ENCODE measurements around the gene ARHGAP19. TPM values are rescaled to one million over a fixed set of nuclear protein-coding genes. Genes with fewer than 3 reads are reported as not detected.

ARHGAP19 gene
- total RNA-seq, 3 donors from 2014 or later: 5.9 to 10.7 (median 8.8) TPM

DNA sequence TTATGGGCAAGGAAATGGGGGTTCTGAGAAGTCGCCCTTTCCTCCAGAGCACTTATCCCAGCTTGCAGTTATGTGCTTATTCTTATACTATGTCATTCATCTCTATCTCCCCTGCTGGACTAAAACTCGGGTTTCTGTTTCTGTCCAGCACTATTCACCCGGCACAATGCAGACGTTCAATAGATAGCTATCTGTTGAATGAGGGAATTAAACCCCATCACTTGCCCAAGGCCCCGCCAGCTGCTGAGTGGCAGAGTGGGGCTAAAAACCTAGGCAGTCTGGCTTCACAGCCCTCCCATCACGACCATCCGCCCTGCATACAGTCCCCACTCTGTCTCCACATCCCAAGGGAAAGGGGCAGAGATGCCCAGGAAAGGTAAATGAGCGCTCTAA is 112.1 kb downstream of the ARHGAP19 start:
- TF ChIP-seq, protein P1, sequence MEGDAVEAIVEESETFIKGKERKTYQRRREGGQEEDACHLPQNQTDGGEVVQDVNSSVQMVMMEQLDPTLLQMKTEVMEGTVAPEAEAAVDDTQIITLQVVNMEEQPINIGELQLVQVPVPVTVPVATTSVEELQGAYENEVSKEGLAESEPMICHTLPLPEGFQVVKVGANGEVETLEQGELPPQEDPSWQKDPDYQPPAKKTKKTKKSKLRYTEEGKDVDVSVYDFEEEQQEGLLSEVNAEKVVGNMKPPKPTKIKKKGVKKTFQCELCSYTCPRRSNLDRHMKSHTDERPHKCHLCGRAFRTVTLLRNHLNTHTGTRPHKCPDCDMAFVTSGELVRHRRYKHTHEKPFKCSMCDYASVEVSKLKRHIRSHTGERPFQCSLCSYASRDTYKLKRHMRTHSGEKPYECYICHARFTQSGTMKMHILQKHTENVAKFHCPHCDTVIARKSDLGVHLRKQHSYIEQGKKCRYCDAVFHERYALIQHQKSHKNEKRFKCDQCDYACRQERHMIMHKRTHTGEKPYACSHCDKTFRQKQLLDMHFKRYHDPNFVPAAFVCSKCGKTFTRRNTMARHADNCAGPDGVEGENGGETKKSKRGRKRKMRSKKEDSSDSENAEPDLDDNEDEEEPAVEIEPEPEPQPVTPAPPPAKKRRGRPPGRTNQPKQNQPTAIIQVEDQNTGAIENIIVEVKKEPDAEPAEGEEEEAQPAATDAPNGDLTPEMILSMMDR (IDR thresholded peaks at IDR 0.05): no peak
- Histone ChIP-seq H3K4me3 (no peak overlapping the region), H3K9me3 (no peaks in the 10 kb centered on the region), H3K36me3 (ENCODE audit: low read depth) (no peaks in the 10 kb centered on the region), H3K4me1 (ENCODE audit: low read depth) (peaks cover under 1% of the 10 kb centered on the region)
- DNase-seq (no peak), ATAC-seq (no peak)
- intact Hi-C loops (cut with DNase I, micrococcal nuclease): no loop called here

DNA sequence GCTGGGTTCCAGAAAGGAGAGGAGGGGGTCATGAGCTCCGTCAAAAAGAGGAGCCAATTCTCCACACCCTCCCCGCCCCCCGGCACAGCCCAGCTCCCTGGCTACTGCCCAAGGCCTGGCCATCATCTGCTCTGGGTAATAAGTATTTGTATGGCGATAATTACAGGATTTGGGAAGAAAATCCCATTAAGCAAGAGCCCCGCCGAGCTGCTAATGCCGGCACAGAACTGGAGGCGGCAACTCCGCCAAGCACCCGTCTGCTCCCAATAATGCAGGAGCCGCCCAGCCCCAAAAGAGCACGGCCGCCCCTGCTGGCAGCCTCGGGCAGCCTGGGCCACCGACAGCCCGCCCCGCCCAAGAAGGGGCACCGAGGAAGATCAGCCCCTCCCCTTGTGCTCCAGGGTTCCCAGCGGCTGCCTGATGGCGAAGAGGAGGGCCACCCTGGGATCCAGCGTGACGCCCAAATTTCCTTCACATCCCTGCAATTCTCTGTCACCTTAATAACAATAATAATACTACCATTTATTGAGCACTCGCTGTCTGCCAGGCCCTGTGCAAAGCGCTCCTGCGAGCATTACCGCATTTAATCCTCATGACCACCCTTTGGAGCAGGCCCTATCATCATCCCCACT is 112.6 kb downstream of the ARHGAP19 start:
- intact Hi-C loops (cut with DNase I, micrococcal nuclease): no loop called here
- Histone ChIP-seq H3K36me3 (ENCODE audit: low read depth) (no peaks in the 10 kb centered on the region), H3K4me1 (ENCODE audit: low read depth) (no peaks in the 10 kb centered on the region), H3K9me3 (no peaks in the 10 kb centered on the region), H3K4me3 (no peak overlapping the region)
- no peak for ATAC-seq
- TF ChIP-seq, protein P1 (IDR thresholded peaks at IDR 0.05): no peak
- DNase-seq: no peak

DNA sequence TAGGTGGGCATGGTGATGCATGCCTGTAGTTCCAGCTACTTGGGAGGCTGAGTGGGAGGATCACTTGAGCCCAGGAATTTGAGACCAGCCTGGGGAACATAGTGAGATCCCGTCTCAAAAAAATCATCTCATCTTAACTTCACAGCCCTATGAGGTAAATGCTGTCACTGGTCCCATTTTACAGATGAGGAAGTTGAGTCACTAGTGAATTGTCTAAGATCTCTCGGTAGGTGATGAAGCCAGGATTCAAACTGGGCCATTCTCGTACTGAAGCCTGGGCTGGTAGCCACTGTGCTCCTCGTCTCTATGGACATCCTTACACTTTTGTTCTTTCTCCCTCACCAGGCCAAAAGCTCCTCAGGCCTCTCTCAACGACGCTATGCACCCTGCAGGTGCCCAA is 113.1 kb downstream of the ARHGAP19 start:
- intact Hi-C loops (cut with DNase I, micrococcal nuclease): no loop called here

DNA sequence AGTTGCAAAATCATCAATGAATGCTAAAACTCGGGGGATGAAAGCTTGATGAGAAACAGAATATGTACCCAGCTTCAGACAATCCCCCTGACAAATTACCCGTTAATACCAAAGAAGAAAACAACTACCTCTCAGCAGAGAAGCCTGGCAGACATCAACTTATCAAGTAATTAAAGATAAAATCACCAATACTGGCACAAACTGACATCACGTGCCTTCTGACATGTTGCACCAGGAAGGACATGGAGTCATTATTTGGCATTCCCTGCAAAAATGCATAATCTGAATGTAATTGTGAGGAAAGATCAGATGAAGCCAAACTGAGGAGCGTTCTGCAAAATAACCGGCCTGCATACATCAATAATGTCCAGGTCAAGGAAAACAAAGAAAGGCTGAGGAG is 114.4 kb downstream of the ARHGAP19 start:
- Histone ChIP-seq H3K9me3 (no peaks in the 10 kb centered on the region), H3K4me1 (ENCODE audit: low read depth) (no peaks in the 10 kb centered on the region), H3K36me3 (ENCODE audit: low read depth) (no peaks in the 10 kb centered on the region), H3K4me3 (no peak overlapping the region)
- no peak for DNase-seq
- intact Hi-C loops (cut with DNase I, micrococcal nuclease): no loop called here
- TF ChIP-seq, protein P1 (IDR thresholded peaks at IDR 0.05): no peak
- ATAC-seq: no peak

More for the DNA sequence above, 113.1 kb downstream of the ARHGAP19 start:
- no peaks in the 10 kb centered on the region for H3K36me3 ChIP-seq (ENCODE audit: low read depth)
- no peaks in the 10 kb centered on the region for H3K4me1 ChIP-seq (ENCODE audit: low read depth)
- H3K4me3 ChIP-seq: no peak overlapping the region
- DNase-seq (no peak), ATAC-seq (no peak)
- H3K9me3 ChIP-seq: no peaks in the 10 kb centered on the region
- TF ChIP-seq, protein P1 (IDR thresholded peaks at IDR 0.05): no peak

- TF ChIP-seq, protein P1 (IDR thresholded peaks at IDR 0.05): no peak
- intact Hi-C loops (cut with DNase I, micrococcal nuclease): no loop called here
- no peak for ATAC-seq
These were observed 116.2 kb downstream of the ARHGAP19 start for GRCh38 chr10:97176226-97176625.

GRCh38 chr10:97175586-97175985 is 116.9 kb downstream of the ARHGAP19 start:
- TF ChIP-seq, protein P1 (IDR thresholded peaks at IDR 0.05): no peak
- no peak for DNase-seq
- no peak for ATAC-seq
- no peaks in the 10 kb centered on the region for H3K36me3 ChIP-seq (ENCODE audit: low read depth)
- no peaks in the 10 kb centered on the region for H3K9me3 ChIP-seq
- H3K4me3 ChIP-seq: no peak overlapping the region
- intact Hi-C loops (cut with DNase I, micrococcal nuclease): no loop called here
- H3K4me1 ChIP-seq (ENCODE audit: low read depth): no peaks in the 10 kb centered on the region

More at GRCh38 chr10:97176226-97176625, 116.2 kb downstream of the ARHGAP19 start:
- Histone ChIP-seq H3K4me1 (ENCODE audit: low read depth) (no peaks in the 10 kb centered on the region), H3K9me3 (no peaks in the 10 kb centered on the region), H3K4me3 (no peak overlapping the region), H3K36me3 (ENCODE audit: low read depth) (no peaks in the 10 kb centered on the region)
- DNase-seq: no peak
